ENCODE measurements around the gene PRKAR1A.

DNA sequence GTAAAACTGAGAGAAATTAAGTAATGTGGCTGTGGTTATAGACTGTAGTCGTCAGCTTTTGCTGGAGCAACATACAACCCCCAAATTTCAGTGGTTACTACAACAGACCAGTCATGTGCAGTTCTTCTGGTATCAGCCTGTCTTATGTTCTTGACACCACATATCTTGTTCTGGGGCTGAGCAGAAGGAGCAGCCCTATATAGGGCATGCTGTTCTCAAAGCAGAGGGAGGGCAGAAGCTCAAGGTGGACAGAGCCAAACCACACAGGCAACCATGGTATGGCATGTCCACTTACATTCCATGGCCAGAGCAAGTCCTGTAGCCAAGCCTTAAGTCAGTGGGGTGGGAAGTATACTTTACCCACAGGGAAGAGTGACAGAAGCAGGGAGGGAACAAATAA, 7.7 kb downstream of the PRKAR1A start:
- TF ChIP-seq, protein P1, sequence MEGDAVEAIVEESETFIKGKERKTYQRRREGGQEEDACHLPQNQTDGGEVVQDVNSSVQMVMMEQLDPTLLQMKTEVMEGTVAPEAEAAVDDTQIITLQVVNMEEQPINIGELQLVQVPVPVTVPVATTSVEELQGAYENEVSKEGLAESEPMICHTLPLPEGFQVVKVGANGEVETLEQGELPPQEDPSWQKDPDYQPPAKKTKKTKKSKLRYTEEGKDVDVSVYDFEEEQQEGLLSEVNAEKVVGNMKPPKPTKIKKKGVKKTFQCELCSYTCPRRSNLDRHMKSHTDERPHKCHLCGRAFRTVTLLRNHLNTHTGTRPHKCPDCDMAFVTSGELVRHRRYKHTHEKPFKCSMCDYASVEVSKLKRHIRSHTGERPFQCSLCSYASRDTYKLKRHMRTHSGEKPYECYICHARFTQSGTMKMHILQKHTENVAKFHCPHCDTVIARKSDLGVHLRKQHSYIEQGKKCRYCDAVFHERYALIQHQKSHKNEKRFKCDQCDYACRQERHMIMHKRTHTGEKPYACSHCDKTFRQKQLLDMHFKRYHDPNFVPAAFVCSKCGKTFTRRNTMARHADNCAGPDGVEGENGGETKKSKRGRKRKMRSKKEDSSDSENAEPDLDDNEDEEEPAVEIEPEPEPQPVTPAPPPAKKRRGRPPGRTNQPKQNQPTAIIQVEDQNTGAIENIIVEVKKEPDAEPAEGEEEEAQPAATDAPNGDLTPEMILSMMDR (IDR thresholded peaks at IDR 0.05; ENCODE audit: low read depth, low read length, missing input control): no peak
- TF ChIP-seq EGR1 (IDR thresholded peaks at IDR 0.05; ENCODE audit: low read depth in 2 of 2): no peak
- no peak for TF ChIP-seq NR2F2 (IDR thresholded peaks at IDR 0.05)
- no peak for TF ChIP-seq SP1 (IDR thresholded peaks at IDR 0.05)
- TF ChIP-seq YY1 (IDR thresholded peaks at IDR 0.05): no peak
- TF ChIP-seq, protein P2, sequence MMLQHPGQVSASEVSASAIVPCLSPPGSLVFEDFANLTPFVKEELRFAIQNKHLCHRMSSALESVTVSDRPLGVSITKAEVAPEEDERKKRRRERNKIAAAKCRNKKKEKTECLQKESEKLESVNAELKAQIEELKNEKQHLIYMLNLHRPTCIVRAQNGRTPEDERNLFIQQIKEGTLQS (IDR thresholded peaks at IDR 0.05): no peak
- TF ChIP-seq GABPA (IDR thresholded peaks at IDR 0.05 in 1 of 2, conservative IDR thresholded peaks at IDR 0.05 in 1 of 2): no peak
- TF ChIP-seq, protein P3, sequence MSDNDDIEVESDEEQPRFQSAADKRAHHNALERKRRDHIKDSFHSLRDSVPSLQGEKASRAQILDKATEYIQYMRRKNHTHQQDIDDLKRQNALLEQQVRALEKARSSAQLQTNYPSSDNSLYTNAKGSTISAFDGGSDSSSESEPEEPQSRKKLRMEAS (IDR thresholded peaks at IDR 0.05): no peak
- no peak for TF ChIP-seq RAD21 (IDR thresholded peaks at IDR 0.05)
